A673 (cell line): ENCODE results near the gene TAF3. TPM values are rescaled to one million over a fixed set of nuclear protein-coding genes. Genes with fewer than 3 reads are reported as not detected.

Experiments used
- BruUV-seq: library from RNA; stranded (reverse); fragments of 400-500 nt; replicated peaks from 2 replicates; lab custom pipeline; 2021; lab: Mats Ljungman, UMichigan
- CTCF ChIA-PET: fragments of 300-600 bp; sonication (Branson Sonifier 250); formaldehyde crosslinking; loops from one replicate; lab custom pipeline; 2022; ENCODE audit warnings: antibody characterized with exemption; lab: Charles Lee
- POLR2A ChIA-PET: fragments of 300-600 bp; sonication (Branson Sonifier 250); formaldehyde crosslinking; loops from one replicate; lab custom pipeline; 2022; ENCODE audit warnings: antibody characterized with exemption; ENCODE audit not compliant: low non-redundant PET; lab: Charles Lee
- DNase-seq: peaks from one replicate; pipeline ENCODE4 v3.0.0-alpha.2; 2015; ENCODE audit warnings: low spot score
- H3K27ac ChIP-seq: fragments of 200-600 bp; sonication (generic); 2 replicates; pipeline ENCODE4 v1.5.1; 2016; ENCODE audit warnings: mixed run types, low read depth, mild to moderate bottlenecking, mixed read lengths, antibody characterized with exemption, low read length; ENCODE audit not compliant: poor library complexity, severe bottlenecking
- H3K27me3 ChIP-seq: fragments of 200-600 bp; sonication (generic); replicated peaks from 2 replicates; pipeline ENCODE4 v1.6.1; 2017; ENCODE audit warnings: mixed run types, low read depth, mild to moderate bottlenecking, mixed read lengths, antibody characterized with exemption, low read length; ENCODE audit not compliant: insufficient read depth, poor library complexity
- H3K36me3 ChIP-seq: fragments of 200-600 bp; sonication (generic); 2 replicates; pipeline ENCODE4 v1.6.1; 2016; ENCODE audit warnings: mixed run types, mild to moderate bottlenecking, mixed read lengths, antibody characterized with exemption, low read length; ENCODE audit not compliant: insufficient read depth, poor library complexity, severe bottlenecking
- H3K4me1 ChIP-seq: fragments of 200-600 bp; sonication (generic); 2 replicates; pipeline ENCODE4 v1.6.1; 2017; ENCODE audit warnings: mixed run types, mild to moderate bottlenecking, mixed read lengths, antibody characterized with exemption, low read length; ENCODE audit not compliant: insufficient read depth, poor library complexity, severe bottlenecking
- H3K4me3 ChIP-seq: fragments of 200-600 bp; sonication (generic); 2 replicates; pipeline ENCODE4 v1.5.1; 2016; ENCODE audit warnings: low read depth, mixed run types, mild to moderate bottlenecking, mixed read lengths, low read length; ENCODE audit not compliant: poor library complexity, severe bottlenecking
- H3K9me3 ChIP-seq: fragments of 200-600 bp; sonication (generic); 2 replicates; pipeline ENCODE4 v1.6.1; 2016; ENCODE audit warnings: mixed run types, low read depth, mild to moderate bottlenecking, mixed read lengths, antibody characterized with exemption, low read length; ENCODE audit not compliant: poor library complexity, severe bottlenecking
- CTCF ChIP-seq: fragments of 300-800, 200-600 bp; sonication (generic); conservative IDR thresholded peaks from 2 replicates; pipeline ENCODE4 v1.5.1; 2017; ENCODE audit warnings: low read depth, mild to moderate bottlenecking, antibody characterized with exemption, low read length, moderate library complexity, mixed read lengths
- EZH2 ChIP-seq: fragments of 200-600 bp; sonication (generic); IDR thresholded peaks from 2 replicates; pipeline ENCODE4 v1.6.1; 2017; ENCODE audit warnings: borderline replicate concordance, low read depth, mild to moderate bottlenecking, mixed read lengths, antibody characterized with exemption, low read length; ENCODE audit not compliant: poor library complexity, severe bottlenecking
- intact Hi-C: fragments of 100-400 bp; cut with micrococcal nuclease; formaldehyde crosslinking; loops from one replicate; pipeline ENCODE4 v1.10.0; 2022; ENCODE audit not compliant: unreplicated experiment
- total RNA-seq: library from RNA; stranded (reverse); gene quantifications from 2 replicates; pipeline ENCODE4 v1.2.3, GENCODE V29; 2021

TAF3 gene
- total RNA-seq, 1 experiment from 2014 or later = 14.0 TPM

- no peak overlapping the region for H3K4me3 ChIP-seq
- no peak for DNase-seq
- intact Hi-C loops = no loop called here
- TF ChIP-seq EZH2 (no peak), CTCF (no peak)
- no TSS peak for BruUV-seq
- CTCF ChIA-PET = no interaction called here
- no peak overlapping the region for H3K27ac ChIP-seq
- POLR2A ChIA-PET = no interaction called here
- peaks cover 24% of the 10 kb centered on the region for H3K4me1 ChIP-seq
- H3K9me3 ChIP-seq = no peaks in the 10 kb centered on the region
- H3K36me3 ChIP-seq = no peaks in the 10 kb centered on the region
- no peaks in the 10 kb centered on the region for H3K27me3 ChIP-seq
Measured at GRCh38 chr10:7945469-7946187, 127.3 kb downstream of the TAF3 start.

- Histone ChIP-seq H3K4me1 (peaks cover 21% of the 10 kb centered on the region), H3K4me3 (no peak overlapping the region), H3K27ac (no peak overlapping the region), H3K9me3 (no peaks in the 10 kb centered on the region), H3K36me3 (no peaks in the 10 kb centered on the region), H3K27me3 (no peaks in the 10 kb centered on the region)
- no TSS peak for BruUV-seq
- POLR2A ChIA-PET = interaction anchor here (0.6 kb wide), 1 partner anchor 203 kb away, joined by 5 read pairs; no protein-coding TSS in a partner anchor
- no peak for TF ChIP-seq EZH2
- no peak for TF ChIP-seq CTCF
- intact Hi-C loops = no loop called here
- CTCF ChIA-PET = no interaction called here
- no peak for DNase-seq
Measured at GRCh38 chr10:7948371-7949000, 130.2 kb downstream of the TAF3 start.

GRCh38 chr10:7950981-7951847, 132.9 kb downstream of the TAF3 start:
- intact Hi-C loops = no loop called here
- POLR2A ChIA-PET = no interaction called here

More at GRCh38 chr10:7950981-7951847, 132.9 kb downstream of the TAF3 start:
- no peak overlapping the region for H3K4me3 ChIP-seq
- TF ChIP-seq EZH2 = no peak
- TF ChIP-seq CTCF = no peak
- no TSS peak for BruUV-seq
- H3K27ac ChIP-seq = no peak overlapping the region
- CTCF ChIA-PET = no interaction called here
- peaks cover 4% of the 10 kb centered on the region for H3K4me1 ChIP-seq
- H3K27me3 ChIP-seq = no peaks in the 10 kb centered on the region
- no peaks in the 10 kb centered on the region for H3K9me3 ChIP-seq
- no peak for DNase-seq
- no peaks in the 10 kb centered on the region for H3K36me3 ChIP-seq
